Heart left ventricle (tissue), 16 donors: ENCODE data around the gene CXXC1. TPM values are rescaled to one million over a fixed set of nuclear protein-coding genes. Genes with fewer than 3 reads are reported as not detected.

ENCODE experiments used
- ATAC-seq, 4 donors: fragments of 200-7000 bp; cut with Tn5 transposase; one replicate each; pipeline ENCODE4 v1.9.1; 2020 to 2022; ENCODE audit warnings: moderate library complexity in 4 of 4, mild to moderate bottlenecking in 3 of 4, moderate number of reproducible peaks in 1 of 4
- DNase-seq, 5 donors: peaks; one replicate each; pipeline ENCODE4 v3.0.0-alpha.2; 2020
- H3K27ac ChIP-seq, 12 donors: fragments of 200-600 bp; sonication (generic) in 4 of 12; one replicate each; pipeline versions ENCODE4 v1.5.0 to v1.8.0; 2016 to 2022; ENCODE audit warnings: mild to moderate bottlenecking in 2 of 12
- H3K27me3 ChIP-seq, 9 donors: fragments of 200-600 bp; sonication (generic) in 2 of 9; one replicate each; pipeline versions ENCODE4 v1.5.1 to v1.8.0; 2016 to 2022; ENCODE audit warnings: mild to moderate bottlenecking in 3 of 9
- H3K36me3 ChIP-seq, 9 donors: fragments of 200-600 bp; sonication (generic) in 2 of 9; one replicate each; pipeline versions ENCODE4 v1.5.0 to v1.8.0; 2018 to 2022; ENCODE audit warnings: mild to moderate bottlenecking in 2 of 9
- H3K4me1 ChIP-seq, 12 donors: fragments of 200-600 bp; sonication (generic) in 4 of 12; one replicate each; pipeline versions ENCODE4 v1.5.0 to v1.8.0; 2016 to 2022; ENCODE audit warnings: mild to moderate bottlenecking in 3 of 12
- H3K4me3 ChIP-seq, 12 donors: fragments of 200-600 bp; sonication (generic) in 4 of 12; one replicate each; pipeline versions ENCODE4 v1.5.0 to v1.8.0; 2017 to 2022; ENCODE audit warnings: mild to moderate bottlenecking in 9 of 12, moderate library complexity in 4 of 12
- H3K9me3 ChIP-seq, 12 donors: fragments of 200-600 bp; sonication (generic) in 4 of 12; one replicate each; pipeline versions ENCODE4 v1.5.0 to v1.8.0; 2016 to 2022; ENCODE audit warnings: mild to moderate bottlenecking in 1 of 12
- POLR2A ChIP-seq, 2 donors: fragments of 450-650 bp; IDR thresholded peaks; one replicate each; pipeline ENCODE4 v1.6.1; 2017; ENCODE audit warnings: antibody characterized with exemption in 2 of 2, mild to moderate bottlenecking in 2 of 2, moderate library complexity in 2 of 2
- WGBS, 4 donors: extraction: QIAGEN DNeasy Blood & Tissue Kit in 2 of 4; methylation state at CpG; one replicate each; pipeline versions ENCODE4 v1.1.5 to v1.1.7; 2013 to 2018; 5-methylcytosine and 5-hydroxymethylcytosine counted together
- intact Hi-C, 10 donors: fragments of 100-400 bp; cut with DNase I; formaldehyde crosslinking; loops; one replicate each; pipeline versions ENCODE4 v1.11.1 to v1.14.2; 2022
- polyA plus RNA-seq, 2 donors: library from polyadenylated mRNA; stranded (reverse); fragments of 200-250 nt; gene quantifications; one replicate each; pipeline ENCODE4 v1.2.3, GENCODE V29; 2013
- total RNA-seq, 9 donors: library from RNA; depleted of rRNA in 2 of 9; stranded (reverse); fragments of >200 nt in 2 of 9; fragmentation: NEBNext Ultra II Directional in 3 of 9; extraction: Animal tissue kit (Norgen Biotek cat#: 25700) in 3 of 9; gene quantifications; one replicate each; pipeline versions ENCODE4 v1.1.0 to v1.2.4, GENCODE V29; 2016 to 2023
- TF ChIP-seq, protein P1 (sequence below), 12 donors: fragments of 200-600 bp; sonication (generic) in 4 of 12; IDR thresholded peaks; one replicate each; pipeline versions ENCODE4 v1.5.0 to v1.8.0; 2018 to 2022; ENCODE audit warnings: antibody characterized with exemption in 12 of 12, mild to moderate bottlenecking in 5 of 12
- donor health status: ischemic (EF 13 %, LVEDD 7.1; RV severe dilation, severe dysfunction).
- donor health status: healthy with polysubstance abuse.
- donor health status: DM: no; HTN: yes; CAD: no.
- donor health status: DM: no; HTN: no; CAD: no.
- donor health status: ischemic (EF 25% LVEDD 6.9; RV normal size, moderate dysfunction).
- donor health status: ischemic (EF 25% LVEDD 5.7; RV mildly dilated, moderate dysfunction).
- donor health status: healthy.
- donor health status: DM: yes; HTN: yes; CAD: no.
- donor health status: ischemic (EF 35%, LVEDD 5.7; RV mildly dilated, moderate dysfunction).
- donor health status: nonischemic (EF 11% LVEDD 7.7; RV severe dilation, severe dysfunction).
- donor health status: DM: yes; HTN: yes; CAD: no.
- donor health status: PGD.
- donor health status: ischemic (EF 29% LVEDD 5.4; RV normal size, mild dysfunction).
- donor health status: nonischemic (EF 23%, LVEDD 6.1; RV moderate dilation, normal function).

CXXC1 gene
- total and polyA plus RNA-seq, 11 donors: 18.3 to 39.5 (median 34.5) TPM

DNA sequence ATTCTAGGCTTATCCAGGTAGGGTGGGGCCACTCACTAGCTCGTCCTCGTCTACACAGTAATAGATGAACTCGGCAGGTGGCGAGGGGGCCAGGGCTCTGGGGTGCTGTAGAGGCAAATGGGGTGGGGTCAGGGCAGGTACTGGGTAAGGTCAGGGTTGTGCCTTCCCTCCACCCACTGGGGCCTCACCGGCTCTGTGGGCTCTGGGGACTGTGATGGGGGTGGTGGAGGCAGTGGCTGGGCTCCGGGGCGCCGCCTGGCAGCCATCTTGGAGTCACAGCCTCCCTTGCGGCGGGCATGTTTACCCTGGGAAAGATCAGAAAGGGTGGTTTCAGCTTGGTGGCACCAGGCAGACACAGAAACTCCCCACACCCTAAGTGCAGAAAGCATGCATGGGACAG, 12.6 kb downstream of the CXXC1 start:
- peak in 1 of 5 donors; percentile 27 for DNase-seq
- intact Hi-C loops: no loop called here
- WGBS, 4 donors: 95 to 100% (median 96%) methylated on average over 8 to 10 of the region's 10 CpGs
- H3K27ac ChIP-seq: no peak overlapping the region
- H3K36me3 ChIP-seq: peaks cover 2 to 100% (median 93%) of the 10 kb centered on the region in 9 donors
- H3K9me3 ChIP-seq: no peaks in the 10 kb centered on the region
- TF ChIP-seq, protein P1, sequence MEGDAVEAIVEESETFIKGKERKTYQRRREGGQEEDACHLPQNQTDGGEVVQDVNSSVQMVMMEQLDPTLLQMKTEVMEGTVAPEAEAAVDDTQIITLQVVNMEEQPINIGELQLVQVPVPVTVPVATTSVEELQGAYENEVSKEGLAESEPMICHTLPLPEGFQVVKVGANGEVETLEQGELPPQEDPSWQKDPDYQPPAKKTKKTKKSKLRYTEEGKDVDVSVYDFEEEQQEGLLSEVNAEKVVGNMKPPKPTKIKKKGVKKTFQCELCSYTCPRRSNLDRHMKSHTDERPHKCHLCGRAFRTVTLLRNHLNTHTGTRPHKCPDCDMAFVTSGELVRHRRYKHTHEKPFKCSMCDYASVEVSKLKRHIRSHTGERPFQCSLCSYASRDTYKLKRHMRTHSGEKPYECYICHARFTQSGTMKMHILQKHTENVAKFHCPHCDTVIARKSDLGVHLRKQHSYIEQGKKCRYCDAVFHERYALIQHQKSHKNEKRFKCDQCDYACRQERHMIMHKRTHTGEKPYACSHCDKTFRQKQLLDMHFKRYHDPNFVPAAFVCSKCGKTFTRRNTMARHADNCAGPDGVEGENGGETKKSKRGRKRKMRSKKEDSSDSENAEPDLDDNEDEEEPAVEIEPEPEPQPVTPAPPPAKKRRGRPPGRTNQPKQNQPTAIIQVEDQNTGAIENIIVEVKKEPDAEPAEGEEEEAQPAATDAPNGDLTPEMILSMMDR (IDR thresholded peaks at IDR 0.05): no peak
- TF ChIP-seq POLR2A (IDR thresholded peaks at IDR 0.05): no peak
- no peak overlapping the region for H3K4me3 ChIP-seq
- H3K4me1 ChIP-seq: peaks cover 0 to 17% (median 11%) of the 10 kb centered on the region in 12 donors
- ATAC-seq: no peak
- no peaks in the 10 kb centered on the region for H3K27me3 ChIP-seq

DNA sequence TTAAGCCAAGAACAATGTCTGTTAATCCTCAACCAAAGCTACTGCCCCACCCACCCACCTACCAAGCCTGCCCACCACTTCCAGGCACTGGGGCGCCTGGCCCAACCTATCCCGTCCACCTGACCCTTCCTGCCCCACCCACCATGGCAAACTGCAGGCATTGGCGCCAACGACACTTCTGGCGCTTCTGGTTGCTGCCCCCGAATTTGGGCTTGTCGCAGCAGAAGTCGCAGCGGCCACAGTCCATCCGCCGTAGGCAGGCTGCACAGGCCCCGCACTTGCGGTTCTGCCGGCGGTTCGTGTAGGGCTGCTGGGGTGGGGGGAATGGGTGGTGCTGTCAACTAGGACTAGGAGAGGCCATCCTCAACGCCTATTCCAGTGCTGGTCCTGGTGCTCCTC, 13.4 kb downstream of the CXXC1 start:
- Histone ChIP-seq H3K9me3 (no peaks in the 10 kb centered on the region), H3K27ac (no peak overlapping the region), H3K27me3 (no peaks in the 10 kb centered on the region), H3K36me3 (peaks cover 2 to 100% (median 94%) of the 10 kb centered on the region in 9 donors), H3K4me1 (peaks cover 0 to 10% (median 4%) of the 10 kb centered on the region in 12 donors), H3K4me3 (no peak overlapping the region)
- TF ChIP-seq, protein P1 (IDR thresholded peaks at IDR 0.05): no peak
- no peak for TF ChIP-seq POLR2A (IDR thresholded peaks at IDR 0.05)
- ATAC-seq (no peak), DNase-seq (no peak)
- intact Hi-C loops: no loop called here
- 96 to 98% (median 97%) methylated on average over 15 to 17 of the region's 17 CpGs for WGBS, 4 donors

DNA sequence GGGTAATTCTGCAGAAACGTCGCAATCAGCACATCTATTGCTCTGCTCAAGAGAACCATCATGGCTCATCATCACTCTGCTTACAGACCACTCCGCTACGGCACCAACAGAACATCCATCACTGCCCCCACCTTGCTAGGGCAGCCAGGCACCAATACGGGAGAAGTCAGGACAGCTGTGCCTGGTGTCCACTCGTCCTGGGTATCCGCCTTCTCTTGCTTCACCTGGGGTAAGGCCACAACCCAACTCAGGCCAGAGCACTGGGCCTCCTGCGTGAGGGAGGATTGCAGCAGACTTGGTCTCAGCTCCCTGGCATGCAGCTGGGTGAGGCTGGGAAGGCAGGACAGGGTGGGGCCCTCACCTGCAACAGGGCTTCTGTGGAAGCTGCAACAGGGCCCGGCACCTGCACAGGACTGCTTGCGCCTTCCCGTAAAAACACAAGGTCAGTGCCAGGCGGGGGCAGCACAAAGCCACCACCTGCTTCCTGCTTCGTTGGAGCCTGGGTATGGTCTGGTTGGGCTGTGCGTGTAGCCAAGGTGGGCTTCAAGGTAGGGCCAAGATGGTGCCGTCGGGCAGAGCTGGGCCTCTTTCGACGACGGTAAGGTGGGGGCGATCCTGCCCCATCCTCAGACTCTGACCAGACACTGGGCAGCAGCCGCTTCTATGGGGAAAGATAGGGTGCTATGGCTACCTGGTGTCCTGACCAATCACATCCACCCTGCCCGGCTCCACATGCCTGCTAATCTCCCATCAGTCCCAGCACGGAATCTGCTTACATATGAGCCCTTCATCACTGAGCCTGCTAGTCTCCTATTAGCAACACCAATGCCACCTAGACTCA, 14.1 kb downstream of the CXXC1 start:
- WGBS, 4 donors: 91 to 94% (median 93%) methylated on average over 21 to 23 of the region's 23 CpGs
- H3K4me3 ChIP-seq: no peak overlapping the region
- H3K4me1 ChIP-seq: peaks cover 0 to 8% (median 0%) of the 10 kb centered on the region in 12 donors
- intact Hi-C loops: no loop called here
- peaks cover 2 to 98% (median 90%) of the 10 kb centered on the region in 9 donors for H3K36me3 ChIP-seq
- H3K9me3 ChIP-seq: no peaks in the 10 kb centered on the region
- H3K27ac ChIP-seq: no peak overlapping the region
- no peaks in the 10 kb centered on the region for H3K27me3 ChIP-seq
- DNase-seq (no peak), ATAC-seq (no peak)
- TF ChIP-seq, protein P1 (IDR thresholded peaks at IDR 0.05): no peak
- no peak for TF ChIP-seq POLR2A (IDR thresholded peaks at IDR 0.05)

DNA sequence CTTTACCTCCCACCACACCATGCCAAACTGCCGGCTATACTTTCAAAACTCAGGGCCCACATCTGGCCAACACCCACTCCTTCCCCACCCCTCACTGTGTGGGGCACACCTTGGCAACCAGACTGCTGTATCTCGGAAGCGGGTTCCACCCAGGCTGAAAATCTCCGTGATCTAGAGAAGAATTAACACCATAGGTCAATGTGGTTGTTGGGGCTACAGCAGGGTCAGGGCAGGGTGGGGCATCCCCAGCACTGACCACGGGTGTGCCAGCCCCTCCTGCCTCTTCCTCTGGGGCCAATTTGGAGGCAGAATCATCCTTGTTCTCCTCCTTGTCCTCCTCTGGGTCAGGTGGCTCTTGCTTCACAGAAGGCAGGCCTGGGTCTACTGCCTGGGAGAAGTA, 14.9 kb downstream of the CXXC1 start:
- Histone ChIP-seq H3K36me3 (peaks cover 2 to 90% (median 84%) of the 10 kb centered on the region in 9 donors), H3K4me1 (peaks cover 0 to 15% (median 2%) of the 10 kb centered on the region in 12 donors), H3K27ac (no peak overlapping the region), H3K4me3 (no peak overlapping the region), H3K27me3 (no peaks in the 10 kb centered on the region), H3K9me3 (no peaks in the 10 kb centered on the region)
- ATAC-seq (no peak), DNase-seq (no peak)
- TF ChIP-seq POLR2A (IDR thresholded peaks at IDR 0.05): no peak
- TF ChIP-seq, protein P1 (IDR thresholded peaks at IDR 0.05): no peak
- intact Hi-C loops: no loop called here
- WGBS, 4 donors: 85 to 90% (median 86%) methylated on average over 5 of the region's 5 CpGs
